GM12878 (cell line): ENCODE measurements around the gene RNF41. TPM values are rescaled to one million over a fixed set of nuclear protein-coding genes. Genes with fewer than 3 reads are reported as not detected.

Source experiments
- ATAC-seq: fragments of 200-7000 bp; cut with Tn5 transposase; 3 replicates; pipeline ENCODE4 v1.9.1; 2020; ENCODE audit warnings: mild to moderate bottlenecking, moderate library complexity
- BruUV-seq: library from RNA; stranded (reverse); fragments of 400-500 nt; replicated peaks from 2 replicates; lab custom pipeline; 2021; lab: Mats Ljungman, UMichigan
- CTCF ChIA-PET: fragments of 300-600 bp; sonication (Branson Sonifier 250); formaldehyde crosslinking; extraction: SDS; loops from one replicate; lab custom pipeline; 2021; ENCODE audit warnings: inconsistent platforms; lab: Yijun Ruan, JAX
- POLR2A ChIA-PET: fragments of 350-600 bp; formaldehyde crosslinking; extraction: SDS; loops from one replicate; lab custom pipeline; 2021; ENCODE audit warnings: inconsistent platforms; lab: Charles Lee
- RAD21 ChIA-PET: fragments of 300-600 bp; sonication (Branson Sonifier 250); formaldehyde crosslinking; loops from one replicate; lab custom pipeline; 2023; ENCODE audit warnings: antibody characterized with exemption; ENCODE audit not compliant: unreplicated experiment; lab: Charles Lee
- SMC1A ChIA-PET: fragments of 300-600 bp; sonication (Branson Sonifier 250); formaldehyde crosslinking; loops from one replicate; lab custom pipeline; 2023; ENCODE audit not compliant: unreplicated experiment, uncharacterized antibody; lab: Charles Lee
- DNase-seq: peaks from one replicate; pipeline ENCODE4 v3.0.0-alpha.2; 2011; ENCODE audit warnings: low read depth, low spot score
- FAIRE-seq: peaks from 3 replicates; lab custom pipeline; 2011; peaks lifted over from hg19 to GRCh38; lab: Jason Lieb, UNC
- H2AFZ ChIP-seq: 2 replicates; pipeline ENCODE4 v1.6.0; 2011; ENCODE audit warnings: low read depth, low read length, control low read depth; ENCODE audit not compliant: control insufficient read depth
- H3K27ac ChIP-seq: 2 replicates; pipeline ENCODE4 v1.5.1; 2011; ENCODE audit warnings: control low read depth; ENCODE audit not compliant: control insufficient read depth, insufficient read depth
- H3K27me3 ChIP-seq, 2 experiments: replicated peaks in 1 of 2; 2 replicates each; pipeline versions ENCODE4 v1.6.0 to v1.6.1; 2011; ENCODE audit warnings: low read length in 1 of 2; ENCODE audit not compliant: control insufficient read depth in 2 of 2, insufficient read depth in 2 of 2
- H3K36me3 ChIP-seq, 2 experiments: 2 replicates each; pipeline ENCODE4 v1.5.1; 2011; ENCODE audit warnings: low read length in 1 of 2; ENCODE audit not compliant: control insufficient read depth in 2 of 2, insufficient read depth in 2 of 2
- H3K4me1 ChIP-seq: 2 replicates; pipeline ENCODE4 v1.6.1; 2011; ENCODE audit warnings: mild to moderate bottlenecking, low read length, moderate library complexity, mixed read lengths; ENCODE audit not compliant: control insufficient read depth, insufficient read depth
- H3K4me2 ChIP-seq: 2 replicates; pipeline ENCODE4 v1.6.0; 2011; ENCODE audit warnings: control low read depth; ENCODE audit not compliant: control insufficient read depth, insufficient read depth
- H3K4me3 ChIP-seq: fragments of 200-600 bp; sonication (generic); 2 replicates; pipeline ENCODE4 v1.5.1; 2016
- H3K79me2 ChIP-seq: 2 replicates; pipeline ENCODE4 v1.6.0; 2011; ENCODE audit warnings: low read length; ENCODE audit not compliant: control insufficient read depth, insufficient read depth
- H3K9ac ChIP-seq: 2 replicates; pipeline ENCODE4 v1.8.0; 2011; ENCODE audit warnings: low read length, control low read depth, mixed read lengths; ENCODE audit not compliant: control insufficient read depth, insufficient read depth
- H3K9me3 ChIP-seq: replicated peaks from 3 replicates; pipeline ENCODE4 v1.5.1; 2011; ENCODE audit warnings: mild to moderate bottlenecking, low read length; ENCODE audit not compliant: control insufficient read depth, insufficient read depth
- H4K20me1 ChIP-seq: 2 replicates; pipeline ENCODE4 v1.6.0; 2011; ENCODE audit not compliant: control insufficient read depth, insufficient read depth
- REST ChIP-seq: IDR thresholded peaks from 2 replicates; pipeline ENCODE4 v1.6.1; 2012; ENCODE audit warnings: mild to moderate bottlenecking, low read depth, low read length
- ZNF687 ChIP-seq: fragments of 450-650 bp; IDR thresholded peaks from 2 replicates; pipeline ENCODE4 v1.6.1; 2017; ENCODE audit warnings: mild to moderate bottlenecking, moderate library complexity
- WGBS: methylation state at CpG from one replicate; pipeline ENCODE4 v1.1.6; 2016; ENCODE audit warnings: low lambda C conversion rate; ENCODE audit not compliant: insufficient replicate concordance, insufficient coverage; ENCODE audit errors: missing lambda C conversion rate; 5-methylcytosine and 5-hydroxymethylcytosine counted together
- in situ Hi-C: fragments of 300-500 bp; cut with MboI; formaldehyde crosslinking; loops from 9 replicates; pipeline ENCODE4 v1.14.3; 2018; ENCODE audit warnings: mixed read lengths
- intact Hi-C: fragments of 100-400 bp; cut with micrococcal nuclease; formaldehyde crosslinking; loops from one replicate; pipeline ENCODE4 v1.14.2; 2022; ENCODE audit not compliant: unreplicated experiment
- polyA plus RNA-seq, 11 experiments: library from polyadenylated mRNA; depleted of rRNA in 4 of 11; unstranded in 6 of 11; stranded (reverse) in 5 of 11; fragments of >200 nt; fragmentation: Nextera tagmentation in 4 of 11; fragmentation: Illumina TruSeq in 1 of 11; extraction: Ambion mirVana in 4 of 11; extraction: Trizol in 1 of 11; gene quantifications; 1 replicate in 1 of 11; 2 replicates in 10 of 11; pipeline versions ENCODE4 v1.2.1 to v1.2.3, GENCODE V29; 2011 to 2016; ENCODE audit warnings: inconsistent platforms in 2 of 11, missing spikeins in 2 of 11, low read depth in 1 of 11
- total RNA-seq, 4 experiments: library from RNA; depleted of rRNA in 3 of 4; stranded (reverse); fragments of >200 nt in 3 of 4; fragmentation: Illumina TruSeq in 1 of 4; extraction: Trizol in 1 of 4; gene quantifications; 2 replicates each; pipeline versions ENCODE4 v1.2.1 to v1.2.3, GENCODE V29; 2013 to 2021
- TF ChIP-seq, protein P1 (sequence below): fragments of 450-650 bp; IDR thresholded peaks from 2 replicates; pipeline ENCODE4 v1.6.1; 2018; ENCODE audit warnings: mild to moderate bottlenecking, low read depth, moderate library complexity; ENCODE audit not compliant: partially characterized antibody

The RNF41 gene
- total and polyA plus RNA-seq, 10 of the 15 experiments (the other 5 are each of a cell fraction or from before 2014, with no cell fraction given): 11.1 to 47.8 (median 30.6) TPM

DNA sequence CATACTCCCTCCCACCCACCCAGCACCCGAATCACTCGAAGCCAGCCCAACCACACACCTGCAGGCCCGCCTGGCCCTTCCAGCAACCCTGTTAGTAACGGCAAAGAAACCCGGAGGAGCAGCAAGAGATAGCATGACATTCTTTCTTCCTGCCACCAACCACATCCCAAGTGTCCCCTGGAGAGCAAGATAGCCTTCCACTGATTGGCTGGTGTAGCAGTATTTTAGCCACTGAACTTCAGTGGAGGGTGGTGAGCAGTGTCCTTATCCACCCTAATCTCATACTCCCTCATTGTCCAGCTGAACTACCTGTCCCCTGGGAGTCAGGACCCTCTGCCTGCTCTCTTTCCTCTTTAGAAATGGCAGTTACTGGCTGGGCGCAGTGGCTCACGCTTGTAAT lies 7.4 kb upstream of the RNF41 start (continued):
- no peak for TF ChIP-seq ZNF687
- TF ChIP-seq, all 136 proteins: peak for 0

DNA sequence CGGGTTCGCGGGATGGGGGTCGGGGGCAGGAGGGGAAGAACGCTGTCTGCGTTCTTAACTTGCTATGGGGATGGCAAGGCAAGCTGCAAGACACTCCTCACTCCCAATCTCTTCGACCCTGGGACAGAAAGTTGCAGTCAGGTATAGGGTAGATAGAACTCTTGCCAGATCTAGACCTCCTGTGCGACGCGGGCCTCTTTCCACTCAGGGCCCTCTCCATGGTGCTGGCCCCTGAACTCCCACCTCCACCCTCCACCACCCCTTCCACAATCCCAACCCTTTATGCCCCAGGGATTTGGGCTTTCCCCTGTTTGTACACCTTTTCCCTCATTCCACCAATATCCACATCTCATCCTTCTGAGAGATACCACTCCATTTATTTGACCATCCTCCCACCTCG lies 3.2 kb upstream of the RNF41 start:
- H4K20me1 ChIP-seq: no peaks in the 10 kb centered on the region
- intact Hi-C loops (loop anchor here (1.0 to 2.0 kb wide), 4 partner anchors 18 to 106 kb away; no protein-coding TSS in a partner anchor), in situ Hi-C loops (no loop called here)
- ATAC-seq (no peak), FAIRE-seq (no peak), DNase-seq (no peak)
- 0 out of 2 replicates have a peak, but pooled peaks cover 3% of the 10 kb centered on the region for H3K4me1 ChIP-seq
- no TSS peak for BruUV-seq
- peak overlapping the region; percentile 97 for H3K4me3 ChIP-seq
- 19% methylated on average over 11 of the region's 11 CpGs for WGBS
- peaks cover 29% of the 10 kb centered on the region for H3K79me2 ChIP-seq
- H3K9ac ChIP-seq: peak overlapping the region; percentile 97
- POLR2A ChIA-PET: interaction anchor here (0.5 kb wide), 2 partner anchors 123 to 125 kb away, joined by 3 read pairs; no protein-coding TSS in a partner anchor
- RAD21 ChIA-PET: no interaction called here
- H3K4me2 ChIP-seq: peak overlapping the region; percentile 84
- no peak overlapping the region for H2AFZ ChIP-seq
- SMC1A ChIA-PET: no interaction called here
- TF ChIP-seq, protein P1, sequence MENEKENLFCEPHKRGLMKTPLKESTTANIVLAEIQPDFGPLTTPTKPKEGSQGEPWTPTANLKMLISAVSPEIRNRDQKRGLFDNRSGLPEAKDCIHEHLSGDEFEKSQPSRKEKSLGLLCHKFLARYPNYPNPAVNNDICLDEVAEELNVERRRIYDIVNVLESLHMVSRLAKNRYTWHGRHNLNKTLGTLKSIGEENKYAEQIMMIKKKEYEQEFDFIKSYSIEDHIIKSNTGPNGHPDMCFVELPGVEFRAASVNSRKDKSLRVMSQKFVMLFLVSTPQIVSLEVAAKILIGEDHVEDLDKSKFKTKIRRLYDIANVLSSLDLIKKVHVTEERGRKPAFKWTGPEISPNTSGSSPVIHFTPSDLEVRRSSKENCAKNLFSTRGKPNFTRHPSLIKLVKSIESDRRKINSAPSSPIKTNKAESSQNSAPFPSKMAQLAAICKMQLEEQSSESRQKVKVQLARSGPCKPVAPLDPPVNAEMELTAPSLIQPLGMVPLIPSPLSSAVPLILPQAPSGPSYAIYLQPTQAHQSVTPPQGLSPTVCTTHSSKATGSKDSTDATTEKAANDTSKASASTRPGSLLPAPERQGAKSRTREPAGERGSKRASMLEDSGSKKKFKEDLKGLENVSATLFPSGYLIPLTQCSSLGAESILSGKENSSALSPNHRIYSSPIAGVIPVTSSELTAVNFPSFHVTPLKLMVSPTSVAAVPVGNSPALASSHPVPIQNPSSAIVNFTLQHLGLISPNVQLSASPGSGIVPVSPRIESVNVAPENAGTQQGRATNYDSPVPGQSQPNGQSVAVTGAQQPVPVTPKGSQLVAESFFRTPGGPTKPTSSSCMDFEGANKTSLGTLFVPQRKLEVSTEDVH: no peak
- peak; percentile 81 for TF ChIP-seq REST
- no peak overlapping the region for H3K27ac ChIP-seq
- no peaks in the 10 kb centered on the region; the same call in 2 of the 3 replicates for H3K9me3 ChIP-seq
- CTCF ChIA-PET: interaction anchor here (1.0 to 1.6 kb wide), 5 partner anchors 15 to 91 kb away, joined by 3 to 5 read pairs (median 4); partner anchors contain the start of gene CNPY2
- no peaks in the 10 kb centered on the region for H3K27me3 ChIP-seq
- H3K36me3 ChIP-seq: peaks cover 0 to 2% of the 10 kb centered on the region in 2 experiments; a peak in 1 of 4 replicates
